HG03565 (cell line): ENCODE measurements around the gene GOLGA6L10.
"Not testable (repeated sequence)": the region's sequence is repeated elsewhere in the genome, so short reads cannot be mapped to it uniquely, and the experiment has no call there.

ENCODE experiments used
- ATAC-seq: cut with Tn5 transposase; IDR thresholded peaks from one replicate; pipeline ENCODE4 v1.9.1; 2021; ENCODE audit warnings: mild to moderate bottlenecking, moderate library complexity; ENCODE audit not compliant: unreplicated experiment

The GOLGA6L10 gene

DNA sequence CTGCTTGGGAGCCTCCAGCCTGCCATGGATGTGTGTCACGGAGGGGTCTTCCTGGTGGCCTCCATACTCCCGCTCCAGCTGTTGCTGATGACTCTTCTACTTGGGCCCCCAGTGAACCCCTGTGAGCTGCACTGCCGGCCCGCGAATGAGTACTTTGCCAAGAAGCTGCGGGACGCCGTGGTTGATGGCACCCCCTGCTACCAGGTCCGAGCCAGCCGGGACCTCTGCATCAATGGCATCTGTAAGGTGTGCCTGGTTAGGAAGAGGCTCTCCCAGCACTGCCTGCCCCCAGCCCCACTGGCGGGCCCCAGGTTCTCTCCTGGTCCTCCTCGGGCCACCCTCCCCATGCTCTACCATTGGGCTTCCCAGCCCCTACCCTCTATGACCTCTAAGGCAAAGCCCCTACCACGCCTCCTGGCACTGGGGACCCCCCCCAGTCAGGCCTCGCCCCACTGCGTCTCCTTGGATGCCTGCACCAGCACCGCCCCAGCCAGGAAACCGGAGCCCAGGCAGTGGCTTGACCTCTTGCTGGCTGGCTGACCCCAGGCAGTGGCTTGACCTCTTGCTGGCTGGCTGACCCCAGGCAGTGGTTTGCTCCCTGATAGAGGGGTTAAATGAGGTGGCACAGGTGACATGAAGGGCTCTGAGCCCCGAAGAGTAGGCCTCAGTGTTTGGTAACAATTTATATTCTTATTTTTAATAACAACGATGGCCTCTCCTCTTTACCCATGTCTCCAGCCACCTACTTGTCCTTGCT is 29.6 kb downstream of the GOLGA6L10 start:
- not testable (repeated sequence) for ATAC-seq

- ATAC-seq, result not testable (repeated sequence)
These were observed 31.0 kb downstream of the GOLGA6L10 start for GRCh38 chr15:82318281-82318680.

GRCh38 chr15:82317516-82317915 is 31.8 kb downstream of the GOLGA6L10 start:
- ATAC-seq, result not testable (repeated sequence)

DNA sequence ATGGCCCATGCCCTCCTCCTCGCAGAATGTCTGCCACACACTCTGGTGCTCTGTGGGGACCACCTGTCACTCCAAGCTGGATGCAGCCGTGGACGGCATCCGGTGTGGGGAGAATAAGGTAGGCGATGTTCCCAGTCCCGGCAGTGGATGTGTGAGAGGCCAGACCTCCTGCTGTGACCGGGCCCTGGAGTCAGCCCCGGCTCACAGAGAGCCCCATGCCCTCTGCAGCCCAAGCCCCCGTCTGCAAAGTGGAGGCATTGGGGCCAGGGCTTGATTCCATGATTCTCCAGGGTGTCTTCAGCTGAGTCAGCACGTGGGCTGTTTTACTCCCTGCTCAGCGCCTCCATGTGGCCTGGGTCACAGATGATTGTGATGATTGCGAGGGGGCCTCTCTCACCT is 32.2 kb downstream of the GOLGA6L10 start:
- no peak for ATAC-seq

- not testable (repeated sequence) for ATAC-seq
These were observed 32.8 kb downstream of the GOLGA6L10 start for GRCh38 chr15:82316247-82317090.

- no peak for ATAC-seq
These were observed 33.6 kb downstream of the GOLGA6L10 start for GRCh38 chr15:82315519-82316246.

- no peak for ATAC-seq
These were observed 34.3 kb downstream of the GOLGA6L10 start for GRCh38 chr15:82314769-82315518.

- not testable (repeated sequence) for ATAC-seq
These were observed 35.1 kb downstream of the GOLGA6L10 start for GRCh38 chr15:82313951-82314768.

GRCh38 chr15:82313446-82313845 is 35.8 kb downstream of the GOLGA6L10 start:
- no peak for ATAC-seq

DNA sequence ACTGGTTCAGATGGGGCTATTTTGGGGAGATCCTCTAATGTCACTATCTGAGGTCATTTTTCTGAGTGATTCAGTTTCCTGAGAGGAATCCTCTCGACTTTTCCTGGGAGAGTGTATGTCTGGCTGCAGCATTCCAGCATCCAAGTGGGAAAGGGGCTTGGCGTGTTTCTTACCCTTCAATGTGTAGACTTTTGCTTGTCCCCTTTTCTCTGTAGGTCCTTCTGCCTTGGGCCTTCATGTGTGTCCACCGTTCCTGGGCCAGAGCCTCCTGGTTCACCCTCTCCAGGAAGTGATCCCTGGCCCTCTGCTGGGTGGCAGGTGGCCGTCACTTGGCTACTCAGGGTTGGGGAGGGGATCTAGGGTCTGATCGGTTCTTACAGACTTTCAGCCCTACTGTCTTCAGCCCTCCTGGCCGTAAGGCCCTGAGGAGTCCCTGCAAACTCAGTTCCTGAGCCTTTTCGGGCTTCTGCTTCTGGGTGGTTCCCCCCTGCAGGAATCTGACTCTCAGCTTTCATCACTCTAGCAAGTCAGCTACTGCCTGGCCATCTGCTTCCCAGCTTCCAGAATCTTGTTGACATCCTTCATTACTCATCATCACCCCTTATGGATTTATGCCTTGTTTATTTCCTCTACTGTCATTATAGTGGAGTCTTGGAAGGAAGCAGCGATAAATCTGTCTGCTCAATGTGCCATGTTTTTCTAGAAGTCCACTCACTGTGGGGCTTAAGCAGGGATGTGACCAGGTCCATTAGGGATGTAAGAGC is 36.5 kb downstream of the GOLGA6L10 start:
- ATAC-seq, result no peak

GRCh38 chr15:82311321-82311720 is 38.0 kb downstream of the GOLGA6L10 start:
- not testable (repeated sequence) for ATAC-seq

GRCh38 chr15:82309802-82310201 is 39.5 kb downstream of the GOLGA6L10 start:
- no peak for ATAC-seq

DNA sequence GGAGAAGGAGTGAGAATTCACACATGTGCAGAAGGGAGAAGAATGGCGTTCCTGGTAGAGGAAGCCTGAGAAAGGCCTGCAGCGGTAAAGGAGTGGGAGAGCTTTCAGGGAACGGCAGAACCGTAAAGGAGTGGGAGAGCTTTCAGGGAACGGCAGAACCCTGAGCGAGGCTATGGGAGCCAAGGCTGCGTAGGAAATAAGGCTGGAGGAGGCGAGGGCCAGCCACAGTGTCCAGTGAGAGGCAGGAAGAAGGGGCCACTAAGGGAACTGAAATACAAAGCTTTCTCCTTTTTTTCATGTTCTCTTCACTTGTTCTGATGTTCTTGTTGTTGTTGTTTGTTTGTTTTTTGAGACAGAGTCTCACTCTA is 41.6 kb downstream of the GOLGA6L10 start:
- no peak for ATAC-seq

DNA sequence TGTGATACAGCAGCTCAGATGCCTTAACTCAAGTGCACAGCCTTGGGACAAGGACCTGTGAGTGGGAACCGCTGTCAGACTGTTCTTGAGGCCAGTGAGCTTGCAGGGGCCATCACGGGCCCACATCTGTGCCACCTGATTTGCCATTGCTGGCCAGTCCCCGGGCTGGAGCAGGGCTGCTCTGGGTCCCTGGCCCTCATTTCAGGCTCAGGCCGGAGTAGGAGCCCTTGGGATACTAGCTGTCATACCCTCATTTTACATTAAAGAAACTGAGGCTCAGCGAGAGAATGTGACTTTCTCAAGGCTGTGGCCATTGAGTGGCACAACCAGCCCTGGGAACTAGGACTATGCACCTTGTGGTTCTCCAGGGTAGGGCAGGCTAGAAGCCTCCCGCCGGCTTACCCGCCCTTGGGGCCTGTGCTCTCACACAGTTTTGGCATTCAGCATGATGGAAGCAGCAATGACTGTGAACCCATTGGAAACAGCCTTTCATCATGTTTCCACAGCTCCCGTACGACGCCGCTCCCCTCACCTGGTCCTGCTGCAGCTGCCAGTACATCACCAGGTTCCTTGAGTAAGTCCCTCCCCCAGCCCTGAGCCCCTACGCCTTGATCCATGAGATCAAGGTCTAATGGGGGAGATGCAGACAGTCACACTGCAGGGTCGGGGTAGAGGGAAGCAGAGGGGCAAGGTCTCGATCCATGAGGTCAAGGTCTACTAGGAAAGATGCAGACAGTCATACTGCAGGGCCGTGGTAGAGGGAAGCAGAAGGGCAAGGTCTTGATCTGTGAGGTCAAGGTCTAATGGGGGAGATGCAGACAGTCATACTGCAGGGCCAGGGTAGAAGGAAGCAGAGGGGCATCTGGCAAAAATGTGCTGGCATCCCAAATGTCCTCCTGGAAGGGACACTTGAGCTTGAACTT is 42.2 kb downstream of the GOLGA6L10 start:
- ATAC-seq, result no peak

- ATAC-seq, result no peak
These were observed 43.6 kb downstream of the GOLGA6L10 start for GRCh38 chr15:82305621-82306048.

DNA sequence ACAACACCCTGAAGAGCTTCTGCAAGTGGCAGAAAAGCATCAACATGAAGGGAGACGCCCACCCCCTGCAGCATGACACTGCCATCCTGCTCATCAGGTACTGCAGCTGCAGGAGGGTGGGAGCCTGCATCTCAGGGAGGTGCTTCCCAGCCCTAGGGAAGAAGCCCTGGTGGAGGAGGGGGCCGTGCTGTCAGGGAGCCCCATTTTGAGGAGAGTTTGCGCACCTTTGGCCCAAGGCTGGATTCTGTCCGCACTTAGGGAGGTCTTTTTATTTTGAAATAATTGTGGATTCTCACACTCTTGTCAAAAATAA is 44.5 kb downstream of the GOLGA6L10 start:
- ATAC-seq, result no peak

- no peak for ATAC-seq
These were observed 45.1 kb downstream of the GOLGA6L10 start for GRCh38 chr15:82303956-82304777.
